OCI-LY1 (cell line): Measurements from ENCODE around the gene RC3H2.
"Not testable (repeated sequence)": the region's sequence is repeated elsewhere in the genome, so short reads cannot be mapped to it uniquely, and the experiment has no call there.

Experiments
- H2AFZ ChIP-seq: fragments of 200-600 bp; sonication (generic), shearing (Covaris generic); 2 replicates; pipeline ENCODE4 v1.6.0; 2014; ENCODE audit warnings: antibody characterized with exemption, mild to moderate bottlenecking, low read length
- H3F3A ChIP-seq: fragments of 200-600 bp; sonication (generic), shearing (Covaris generic); 2 replicates; pipeline ENCODE4 v1.6.0; 2014; ENCODE audit warnings: mild to moderate bottlenecking, antibody characterized with exemption, low read length, moderate library complexity; ENCODE audit not compliant: insufficient read depth
- H3K27ac ChIP-seq: fragments of 200-600 bp; sonication (generic); 2 replicates; pipeline ENCODE4 v1.5.1; 2014; ENCODE audit warnings: low read length, mixed run types, mild to moderate bottlenecking, low read depth; ENCODE audit not compliant: poor library complexity, severe bottlenecking
- H3K27me3 ChIP-seq: fragments of 200-600 bp; sonication (generic); 2 replicates; pipeline ENCODE4 v1.6.0; 2014; ENCODE audit warnings: antibody characterized with exemption, mild to moderate bottlenecking, low read length, moderate library complexity; ENCODE audit not compliant: insufficient read depth
- H3K36me3 ChIP-seq: fragments of 200-600 bp; sonication (generic); 2 replicates; pipeline ENCODE4 v1.6.1; 2014; ENCODE audit warnings: mild to moderate bottlenecking, antibody characterized with exemption, low read length, moderate library complexity, mixed read lengths; ENCODE audit not compliant: insufficient read depth
- H3K4me1 ChIP-seq: fragments of 200-600 bp; sonication (generic); 2 replicates; pipeline ENCODE4 v1.5.1; 2014; ENCODE audit warnings: mild to moderate bottlenecking, low read length, moderate library complexity; ENCODE audit not compliant: insufficient read depth, severe bottlenecking
- H3K4me2 ChIP-seq: fragments of 200-600 bp; sonication (generic), shearing (Covaris generic); 2 replicates; pipeline ENCODE4 v1.6.1; 2014; ENCODE audit warnings: low read length
- H3K4me3 ChIP-seq: fragments of 200-600 bp; sonication (generic); 2 replicates; pipeline ENCODE4 v1.5.1; 2014; ENCODE audit warnings: low read length, low read depth, mild to moderate bottlenecking, mixed read lengths; ENCODE audit not compliant: poor library complexity, severe bottlenecking
- H3K79me2 ChIP-seq: fragments of 200-600 bp; shearing (Covaris generic); 2 replicates; pipeline ENCODE4 v1.6.1; 2016; ENCODE audit warnings: mixed run types, low read length, mixed read lengths; ENCODE audit not compliant: insufficient read depth
- H3K9ac ChIP-seq: fragments of 200-600 bp; sonication (generic), shearing (Covaris generic); 2 replicates; pipeline ENCODE4 v1.6.1; 2014; ENCODE audit warnings: mild to moderate bottlenecking, low read length, mixed read lengths
- H3K9me2 ChIP-seq: fragments of 200-600 bp; sonication (generic), shearing (Covaris generic); 2 replicates; pipeline ENCODE4 v1.6.1; 2014; ENCODE audit warnings: low read depth, mild to moderate bottlenecking, low read length, mixed read lengths
- H3K9me3 ChIP-seq: fragments of 200-600 bp; shearing (Covaris generic); 2 replicates; pipeline ENCODE4 v1.6.1; 2014; ENCODE audit warnings: low read length, mixed read lengths
- H4K20me1 ChIP-seq: fragments of 200-600 bp; sonication (generic), shearing (Covaris generic); 2 replicates; pipeline ENCODE4 v1.6.0; 2016; ENCODE audit warnings: mild to moderate bottlenecking, low read length; ENCODE audit not compliant: insufficient read depth
- EZH2 ChIP-seq: fragments of 200-600 bp; sonication (generic), shearing (Covaris generic); IDR thresholded peaks from 2 replicates; pipeline ENCODE4 v1.8.0; 2017; ENCODE audit warnings: borderline replicate concordance, mixed run types, mild to moderate bottlenecking, antibody characterized with exemption, low read length, moderate library complexity, mixed read lengths
- TF ChIP-seq, protein P1 (sequence below): fragments of 200-600 bp; sonication (generic), shearing (Covaris generic); IDR thresholded peaks from 2 replicates; pipeline ENCODE4 v1.5.1; 2017; ENCODE audit warnings: mild to moderate bottlenecking, antibody characterized with exemption, low read length, moderate library complexity, mixed read lengths

RC3H2 gene

DNA sequence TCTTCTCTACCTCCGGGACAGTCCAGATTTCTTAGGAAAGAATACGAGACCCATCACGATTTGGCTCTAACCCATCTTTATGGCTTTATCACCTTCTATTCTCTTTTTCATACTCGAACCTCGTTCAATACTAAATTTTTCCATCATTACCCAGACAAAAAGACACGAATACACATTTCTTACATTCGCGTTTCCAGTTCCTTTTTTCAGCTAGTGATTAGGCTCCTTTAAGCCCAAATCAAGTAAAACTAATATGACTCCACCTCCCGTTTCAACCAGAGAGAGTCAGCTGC lies 7.5 kb upstream of the RC3H2 start:
- no peak for TF ChIP-seq EZH2
- TF ChIP-seq, protein P1, sequence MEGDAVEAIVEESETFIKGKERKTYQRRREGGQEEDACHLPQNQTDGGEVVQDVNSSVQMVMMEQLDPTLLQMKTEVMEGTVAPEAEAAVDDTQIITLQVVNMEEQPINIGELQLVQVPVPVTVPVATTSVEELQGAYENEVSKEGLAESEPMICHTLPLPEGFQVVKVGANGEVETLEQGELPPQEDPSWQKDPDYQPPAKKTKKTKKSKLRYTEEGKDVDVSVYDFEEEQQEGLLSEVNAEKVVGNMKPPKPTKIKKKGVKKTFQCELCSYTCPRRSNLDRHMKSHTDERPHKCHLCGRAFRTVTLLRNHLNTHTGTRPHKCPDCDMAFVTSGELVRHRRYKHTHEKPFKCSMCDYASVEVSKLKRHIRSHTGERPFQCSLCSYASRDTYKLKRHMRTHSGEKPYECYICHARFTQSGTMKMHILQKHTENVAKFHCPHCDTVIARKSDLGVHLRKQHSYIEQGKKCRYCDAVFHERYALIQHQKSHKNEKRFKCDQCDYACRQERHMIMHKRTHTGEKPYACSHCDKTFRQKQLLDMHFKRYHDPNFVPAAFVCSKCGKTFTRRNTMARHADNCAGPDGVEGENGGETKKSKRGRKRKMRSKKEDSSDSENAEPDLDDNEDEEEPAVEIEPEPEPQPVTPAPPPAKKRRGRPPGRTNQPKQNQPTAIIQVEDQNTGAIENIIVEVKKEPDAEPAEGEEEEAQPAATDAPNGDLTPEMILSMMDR: 0 out of 2 replicates have a peak, but pooled peaks have one; percentile 17
- Histone ChIP-seq H3K79me2 (peaks cover 26% of the 10 kb centered on the region), H3K4me2 (peak overlapping the region; percentile 82), H3K27me3 (no peaks in the 10 kb centered on the region), H3K4me1 (peaks cover 18% of the 10 kb centered on the region), H3F3A (0 out of 2 replicates have a peak, but pooled peaks cover 7% of the 10 kb centered on the region), H3K4me3 (peak overlapping the region; percentile 66), H3K36me3 (peaks cover 25% of the 10 kb centered on the region), H2AFZ (no peak overlapping the region), H3K9me2 (no peaks in the 10 kb centered on the region), H3K9ac (peak overlapping the region; percentile 69), H3K27ac (peak overlapping the region; percentile 88), H3K9me3 (no peaks in the 10 kb centered on the region), H4K20me1 (no peaks in the 10 kb centered on the region)

DNA sequence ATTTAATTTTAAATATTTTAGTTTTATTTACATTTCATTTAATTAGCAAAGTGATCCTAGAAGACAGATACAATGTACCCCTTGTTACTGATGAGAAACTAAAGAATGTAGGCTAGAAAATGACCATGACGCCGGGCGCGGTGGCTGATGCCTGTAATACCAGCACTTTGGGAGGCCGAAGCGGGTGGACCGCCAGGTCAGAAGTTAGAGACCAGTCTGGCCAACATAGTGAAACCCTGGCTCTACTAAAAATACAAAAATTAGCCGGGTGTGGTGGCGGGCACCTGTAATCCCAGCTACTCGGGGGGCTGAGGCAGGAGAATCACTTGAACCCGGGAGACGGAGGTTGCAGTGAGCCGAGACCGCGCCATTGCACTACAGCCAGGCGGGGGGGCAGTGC lies 963 bp upstream of the RC3H2 start:
- not testable (repeated sequence) for H4K20me1 ChIP-seq, H3K27ac ChIP-seq, H2AFZ ChIP-seq, H3K4me2 ChIP-seq, H3K4me3 ChIP-seq, H3K9me2 ChIP-seq, H3K9me3 ChIP-seq, H3K9ac ChIP-seq, H3K27me3 ChIP-seq, H3F3A ChIP-seq
- Histone ChIP-seq H3K4me1 (peaks cover 27% of the 10 kb centered on the region), H3K79me2 (peaks cover 47% of the 10 kb centered on the region), H3K36me3 (peaks cover 18% of the 10 kb centered on the region)

DNA sequence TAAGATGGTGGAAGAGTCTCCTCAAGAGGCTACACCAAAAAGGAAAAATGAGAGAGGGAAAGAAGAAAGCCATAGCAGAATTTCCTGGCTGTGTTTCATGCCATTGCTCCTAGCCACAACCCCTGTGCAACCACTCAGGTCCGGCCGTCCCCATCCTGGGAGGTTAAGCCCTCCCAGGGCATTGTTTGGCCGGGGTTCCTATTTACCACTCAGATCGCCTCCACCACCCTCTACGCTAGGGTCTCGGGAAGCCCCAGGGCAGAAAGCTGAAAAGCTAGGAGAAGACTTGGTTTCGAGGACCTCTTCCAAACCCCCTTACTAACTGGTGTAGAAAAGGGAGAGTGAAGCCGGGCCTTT lies 715 bp downstream of the RC3H2 start:
- TF ChIP-seq EZH2: no peak
- TF ChIP-seq, protein P1: no peak
- Histone ChIP-seq H2AFZ (no peak overlapping the region), H3K79me2 (peaks cover 53% of the 10 kb centered on the region)

DNA sequence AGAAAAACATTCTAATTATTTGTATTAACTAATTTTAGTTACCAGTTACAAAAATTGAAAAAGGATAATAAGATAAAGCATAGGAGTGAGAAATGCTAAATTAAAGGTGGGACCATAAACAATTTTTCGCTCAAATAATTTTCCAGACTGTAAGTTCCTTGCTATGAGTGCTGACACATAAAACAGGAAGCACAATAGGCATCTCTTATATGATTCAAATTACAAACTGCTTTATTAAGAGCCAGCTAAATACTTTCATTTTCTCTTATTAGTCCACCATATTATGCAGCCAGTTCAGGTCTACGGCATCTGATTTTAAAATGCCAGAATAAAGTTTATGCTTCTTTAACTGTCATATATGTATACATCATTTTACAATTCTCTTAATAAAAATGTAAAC lies 4.4 kb downstream of the RC3H2 start:
- Histone ChIP-seq H3K36me3 (peaks cover 26% of the 10 kb centered on the region; the same call in 1 of the 2 replicates), H3K9me3 (no peaks in the 10 kb centered on the region), H3K9me2 (no peaks in the 10 kb centered on the region), H2AFZ (no peak overlapping the region), H3K4me1 (peaks cover 66% of the 10 kb centered on the region), H3K4me2 (peak overlapping the region; percentile 63), H3K79me2 (peaks cover 77% of the 10 kb centered on the region), H3K4me3 (peak overlapping the region; percentile 42), H3K9ac (peak overlapping the region; percentile 40), H3K27ac (peak overlapping the region; percentile 63), H3K27me3 (no peaks in the 10 kb centered on the region), H4K20me1 (no peaks in the 10 kb centered on the region), H3F3A (0 out of 2 replicates have a peak, but pooled peaks cover 4% of the 10 kb centered on the region)
- TF ChIP-seq, protein P1: no peak
- TF ChIP-seq EZH2: no peak

More for the DNA sequence above, 715 bp downstream of the RC3H2 start:
- Histone ChIP-seq H3K9me2 (no peaks in the 10 kb centered on the region), H3K9ac (peak overlapping the region; percentile 81), H3K27ac (peak overlapping the region; percentile 80), H4K20me1 (no peaks in the 10 kb centered on the region), H3K36me3 (peaks cover 2% of the 10 kb centered on the region; the same call in 1 of the 2 replicates), H3K9me3 (no peaks in the 10 kb centered on the region), H3F3A (no peaks in the 10 kb centered on the region), H3K27me3 (no peaks in the 10 kb centered on the region), H3K4me2 (peak overlapping the region; percentile 88), H3K4me3 (peak overlapping the region; percentile 76), H3K4me1 (peaks cover 44% of the 10 kb centered on the region)
